Measurements from ENCODE around the gene LTB. TPM values are rescaled to one million over a fixed set of nuclear protein-coding genes. Genes with fewer than 3 reads are reported as not detected.

The LTB gene
- total RNA-seq, 1 donor from 2014 or later: 6.7 TPM

DNA sequence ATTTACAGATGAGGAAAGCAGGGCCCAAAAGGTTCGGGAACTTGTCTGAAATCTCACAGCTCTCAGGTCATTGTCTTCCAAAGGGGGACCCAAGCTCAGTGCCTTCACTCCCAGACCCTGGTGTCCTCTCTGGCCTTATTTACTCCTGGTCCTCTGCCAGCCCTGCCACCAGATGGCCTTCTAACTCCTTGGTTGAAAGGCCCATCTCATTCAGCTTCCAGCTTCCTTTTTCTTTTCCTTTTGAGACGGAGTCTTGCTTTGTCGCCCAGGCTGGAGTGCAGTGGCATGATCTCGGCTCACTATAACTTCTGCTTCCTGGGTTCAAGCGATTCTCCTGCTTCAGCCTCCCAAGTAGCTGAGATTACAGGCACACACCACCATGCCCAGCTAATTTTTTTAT, 30.9 kb downstream of the LTB start:
- DNase-seq (ENCODE audit: low read depth in 2 of 2): peak; percentile 79 to 87

- no peak for DNase-seq (ENCODE audit: low read depth in 2 of 2)
Measured at GRCh38 chr6:31548544-31548873, 33.7 kb downstream of the LTB start.

DNA sequence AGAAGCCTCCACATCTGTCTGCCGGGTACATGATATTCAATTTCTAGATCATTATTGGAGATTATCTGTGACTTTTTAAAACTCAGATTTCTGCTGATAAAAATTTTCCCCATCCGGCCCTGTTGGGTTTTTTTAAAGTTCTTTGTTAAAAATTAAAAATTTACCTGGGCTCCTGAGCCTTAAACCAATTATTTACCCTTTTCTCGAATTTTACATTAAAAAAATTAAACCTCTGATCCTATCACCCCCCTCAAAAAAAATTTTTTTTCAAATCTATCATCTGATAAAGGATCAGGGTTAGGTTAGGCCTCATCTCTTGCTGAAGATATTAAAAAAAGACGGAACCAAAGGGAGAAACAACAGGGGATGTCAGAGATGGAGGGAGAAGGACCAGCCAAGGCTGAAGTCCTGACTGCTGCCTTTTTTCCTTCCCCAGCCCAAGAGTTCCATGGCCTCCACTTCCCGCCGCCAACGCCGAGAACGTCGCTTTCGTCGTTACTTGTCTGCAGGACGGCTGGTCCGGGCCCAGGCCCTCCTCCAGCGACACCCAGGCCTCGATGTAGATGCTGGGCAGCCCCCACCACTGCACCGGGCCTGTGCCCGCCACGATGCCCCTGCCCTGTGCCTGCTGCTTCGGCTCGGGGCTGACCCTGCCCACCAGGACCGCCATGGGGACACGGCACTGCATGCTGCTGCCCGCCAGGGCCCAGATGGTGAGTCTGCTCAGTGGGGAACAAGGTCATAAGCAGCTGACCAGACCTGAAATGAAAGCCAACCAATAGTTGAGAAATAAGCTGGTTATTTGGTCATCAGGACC, 34.3 kb downstream of the LTB start:
- no peak for DNase-seq (ENCODE audit: low read depth in 2 of 2)

DNA sequence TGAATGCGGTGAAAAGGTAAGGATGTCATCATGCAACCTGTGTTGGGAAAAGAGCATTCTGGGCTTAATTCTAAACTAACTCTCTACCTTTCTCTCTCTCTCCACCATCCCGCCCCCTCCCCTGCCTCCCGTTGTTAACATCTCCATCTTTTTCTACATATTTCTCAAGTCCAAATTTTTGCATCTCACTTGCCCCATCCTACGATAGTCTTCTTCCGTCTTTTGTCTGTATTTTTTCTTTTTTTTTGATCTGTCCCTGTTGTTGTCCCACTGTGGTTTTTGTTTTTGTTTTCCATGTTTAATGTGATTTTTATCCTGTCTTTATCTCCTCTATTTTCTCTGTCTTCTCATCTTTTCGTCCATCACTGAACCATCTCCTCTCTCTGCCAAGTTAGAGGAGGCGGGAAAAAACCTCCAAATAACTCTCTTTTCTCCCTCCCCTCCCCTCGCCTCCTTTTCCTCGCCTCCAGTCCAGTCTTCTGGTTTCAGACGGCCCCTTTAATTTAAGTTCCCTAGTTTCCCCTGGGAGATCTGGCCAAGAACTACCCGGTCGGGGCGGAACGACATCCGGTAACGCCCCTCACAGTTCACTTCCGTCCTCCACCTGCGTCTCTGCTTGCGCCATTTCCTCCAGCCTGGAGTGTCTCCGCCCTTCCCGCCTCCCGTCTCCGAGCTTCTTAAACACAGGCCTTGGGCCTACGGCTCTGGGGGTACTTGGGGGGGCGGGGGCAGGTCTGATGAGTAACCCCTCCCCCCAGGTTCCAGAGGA, 35.1 kb downstream of the LTB start, which contains the start of gene NFKBIL1:
Gene NFKBIL1, plus strand, starts transcription at position 651 of the 769 bp plus-strand sequence. Its CDS starts 87 bp downstream, at position 738.
- DNase-seq (ENCODE audit: low read depth in 2 of 2): peak; percentile 76 to 98

DNA sequence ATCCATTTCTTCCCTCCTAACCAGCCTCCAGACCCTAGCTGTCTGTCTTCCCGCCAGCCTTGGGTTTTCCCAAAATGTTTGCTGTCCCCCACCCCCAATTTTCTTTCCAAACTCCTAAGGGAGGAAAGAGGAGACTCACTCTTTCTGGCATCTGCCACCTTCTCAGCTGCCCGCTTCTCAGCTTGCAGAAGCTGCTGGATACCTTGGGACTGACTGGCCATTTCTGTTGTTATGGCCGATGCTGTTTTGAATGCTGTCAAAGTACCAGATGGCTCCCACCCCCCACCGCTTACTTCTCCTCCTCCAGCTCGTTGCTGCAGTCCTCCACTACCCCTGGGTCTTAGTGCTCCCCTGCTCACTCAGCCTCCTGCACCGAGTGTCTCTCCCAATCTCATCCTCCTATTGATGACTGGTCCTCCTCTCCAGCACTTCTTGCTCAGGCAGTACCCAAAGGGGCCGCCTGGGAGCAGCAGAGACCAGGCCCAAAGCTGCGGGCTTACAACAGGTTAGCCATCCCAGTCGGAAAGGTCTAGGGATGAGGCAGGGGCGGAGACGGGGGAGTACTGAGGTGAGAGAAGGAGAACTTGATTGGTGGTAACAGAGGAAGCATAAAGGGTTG, 35.8 kb downstream of the LTB start, which contains the start of gene ATP6V1G2:
Gene ATP6V1G2, minus strand, starts transcription at position 270 of the 619 bp plus-strand sequence. Its CDS starts 49 bp downstream, at position 221.
- peak; percentile 89 to 93 for DNase-seq (ENCODE audit: low read depth in 2 of 2)

GRCh38 chr6:31545291-31545690, 36.9 kb downstream of the LTB start:
- DNase-seq (ENCODE audit: low read depth in 2 of 2): no peak

- DNase-seq (ENCODE audit: low read depth in 2 of 2): no peak
Measured at GRCh38 chr6:31544676-31545075, 37.5 kb downstream of the LTB start.

GRCh38 chr6:31543639-31544038, 38.6 kb downstream of the LTB start:
- no peak for DNase-seq (ENCODE audit: low read depth in 2 of 2)

GRCh38 chr6:31541658-31542521, 40.3 kb downstream of the LTB start, which contains the start of gene DDX39B:
DDX39B (minus strand) TSS chr6:31542003; CDS start chr6:31540532, 1,471 bp downstream.
- peak; percentile 97 to 99 for DNase-seq (ENCODE audit: low read depth in 2 of 2)

GRCh38 chr6:31541059-31541657, 41.1 kb downstream of the LTB start:
- DNase-seq (ENCODE audit: low read depth in 2 of 2): peak; percentile 45 to 73

- no peak for DNase-seq (ENCODE audit: low read depth in 2 of 2)
Measured at GRCh38 chr6:31540640-31541039, 41.6 kb downstream of the LTB start.

DNA sequence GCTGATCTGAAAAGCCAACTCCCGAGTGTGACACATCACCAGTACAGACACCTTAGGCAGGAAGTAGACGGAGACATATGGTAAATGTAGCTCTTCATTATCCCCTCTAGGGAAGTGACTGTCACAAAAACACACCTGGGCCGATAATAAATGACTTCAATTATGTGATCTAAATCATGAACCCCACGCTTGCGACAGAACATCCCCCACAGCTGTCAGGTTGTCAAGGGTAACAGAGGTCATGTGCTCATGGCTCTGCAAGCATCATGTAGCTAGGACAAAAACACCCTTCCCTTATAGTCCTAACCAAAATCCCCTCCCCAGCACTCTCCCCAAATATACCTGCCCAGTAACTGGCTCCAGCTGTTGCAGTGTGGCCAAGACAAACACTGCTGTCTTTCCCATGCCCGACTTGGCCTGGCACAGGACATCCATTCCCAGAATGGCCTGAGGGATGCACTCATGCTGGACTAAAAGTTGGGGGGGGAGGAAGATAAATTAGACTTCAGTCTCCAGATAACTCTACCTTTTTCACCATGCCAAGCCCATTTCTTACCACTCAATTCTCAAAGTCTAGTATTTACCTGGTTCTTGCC, 43.3 kb downstream of the LTB start:
- no peak for DNase-seq (ENCODE audit: low read depth in 2 of 2)

- no peak for DNase-seq (ENCODE audit: low read depth in 2 of 2)
Measured at GRCh38 chr6:31535538-31536324, 46.5 kb downstream of the LTB start.

DNA sequence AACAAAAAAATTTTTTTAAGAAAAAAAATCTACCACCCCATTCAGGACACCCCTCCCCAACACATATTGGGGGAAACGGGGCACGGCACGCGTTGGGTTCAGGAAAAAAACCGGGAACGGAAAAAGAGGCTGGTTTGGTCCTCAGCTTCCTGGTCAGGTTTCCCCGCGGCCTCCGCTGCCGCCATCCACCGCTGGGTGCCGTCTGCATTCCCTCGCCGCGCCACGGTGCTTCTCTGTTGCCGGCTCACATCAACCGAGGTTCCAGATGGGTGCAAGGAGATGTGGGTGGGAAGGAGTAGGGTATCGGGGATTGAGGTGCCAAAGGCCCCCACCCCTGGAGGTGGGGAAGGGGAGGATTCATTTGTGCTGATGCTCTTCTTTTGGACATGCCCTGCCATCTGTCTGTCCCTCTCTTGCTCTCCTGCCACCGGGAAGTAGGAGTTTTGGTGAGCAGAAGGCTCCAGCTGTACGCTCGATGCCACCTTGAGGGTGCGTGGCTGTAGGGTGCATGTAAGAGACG, 47.6 kb downstream of the LTB start:
- DNase-seq (ENCODE audit: low read depth in 2 of 2): no peak

DNA sequence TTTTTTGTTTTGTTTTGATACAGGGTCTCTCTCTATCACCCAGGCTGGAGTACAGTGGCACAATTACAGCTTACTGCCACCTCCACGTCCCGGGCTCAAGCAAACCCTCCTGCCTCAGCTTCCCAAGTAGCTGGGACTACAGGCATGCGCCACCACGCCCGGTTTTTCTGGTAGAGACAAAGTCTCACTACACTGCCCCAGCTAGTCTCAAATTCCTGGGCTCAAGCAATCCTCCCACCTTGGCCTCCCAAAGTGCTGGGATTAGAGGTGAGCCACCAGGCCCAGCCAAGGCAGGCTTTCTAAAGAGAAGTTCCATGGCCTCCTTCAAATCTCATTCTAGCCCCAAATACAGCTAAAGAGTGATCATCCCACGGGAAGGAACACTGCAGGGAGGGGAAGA, 48.2 kb downstream of the LTB start:
- DNase-seq (ENCODE audit: low read depth in 2 of 2): no peak

- no peak for DNase-seq (ENCODE audit: low read depth in 2 of 2)
Measured at GRCh38 chr6:31533455-31533841, 48.8 kb downstream of the LTB start.

DNA sequence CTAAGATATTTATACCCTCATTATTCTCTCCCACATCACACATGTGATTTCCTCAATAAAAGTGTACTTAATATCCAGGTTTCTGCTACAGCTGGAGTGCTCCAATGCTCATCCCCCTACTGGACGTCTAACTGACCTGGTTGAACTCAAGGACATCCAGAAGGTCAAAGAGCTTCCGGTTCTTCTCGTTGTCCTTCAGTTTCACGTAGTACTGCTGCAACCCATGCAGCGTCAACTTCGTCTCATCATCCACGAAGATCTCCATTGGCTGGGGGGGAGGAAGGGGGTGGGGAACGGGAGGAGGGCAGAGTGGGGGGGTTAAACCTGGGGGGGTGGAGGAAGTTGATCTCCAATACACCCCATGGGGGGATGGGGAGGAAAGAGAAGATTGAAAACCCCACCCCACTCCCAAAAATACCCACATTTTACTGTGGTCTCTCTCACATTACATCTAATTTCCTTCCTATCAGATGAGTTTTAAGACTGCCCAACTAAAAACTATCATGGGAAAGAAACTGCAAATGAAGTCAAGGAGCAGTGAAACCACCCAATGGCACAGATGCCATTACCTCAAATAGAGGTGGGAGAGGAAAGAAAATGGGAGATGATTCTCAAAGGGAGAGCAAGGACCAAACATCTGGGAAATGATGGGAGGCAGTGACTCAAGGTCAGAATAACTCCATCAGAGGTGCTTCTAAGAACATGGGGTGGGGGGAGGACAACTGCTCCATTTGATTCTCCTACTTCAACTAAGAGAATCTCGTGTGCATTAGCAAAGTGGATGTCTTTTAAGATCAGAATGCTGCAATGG, 49.4 kb downstream of the LTB start:
- DNase-seq (ENCODE audit: low read depth in 2 of 2): no peak
